ENCODE measurements around the gene SCUBE1.

SCUBE1 gene

DNA sequence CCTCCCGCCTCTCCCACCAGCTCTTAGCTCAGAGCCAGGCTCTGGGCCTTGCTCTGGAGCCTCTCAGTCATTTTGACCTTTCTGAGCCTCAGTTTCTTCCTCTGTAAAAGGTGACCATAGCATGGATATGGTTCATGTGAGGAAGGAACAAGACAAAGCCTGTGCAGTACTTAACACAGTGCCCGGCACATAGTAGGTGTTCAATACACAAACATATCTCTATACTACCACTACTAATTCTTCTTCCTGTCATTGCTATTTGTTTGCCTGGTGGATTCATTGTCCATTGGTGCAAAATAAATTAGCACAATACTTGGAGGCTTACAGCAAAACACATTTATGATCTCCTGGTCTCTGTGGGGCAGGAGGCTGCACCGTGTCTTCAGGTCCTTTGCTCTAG lies 47.0 kb upstream of the SCUBE1 start:
- H3K27ac ChIP-seq (ENCODE audit: low read depth, low read length) = no peak overlapping the region
- H3K27me3 ChIP-seq (ENCODE audit: insufficient read depth, low read length) = peaks cover 3% of the 10 kb centered on the region
- no peak overlapping the region for H4K12ac ChIP-seq (ENCODE audit: low read depth, low read length)
- no peaks in the 10 kb centered on the region for H3K79me2 ChIP-seq (ENCODE audit: control insufficient read depth, insufficient read depth, low read length, poor library complexity)
- H3K9me3 ChIP-seq (ENCODE audit: insufficient read depth, low read depth, low read length) = peaks cover 7% of the 10 kb centered on the region
- no peak overlapping the region for H3K9ac ChIP-seq (ENCODE audit: low read length)
- H3K4me2 ChIP-seq (ENCODE audit: low read length) = no peak overlapping the region
- no peak overlapping the region for H3K23ac ChIP-seq (ENCODE audit: low read length)
- no peak for DNase-seq
- H3K18ac ChIP-seq (ENCODE audit: low read length) = no peak overlapping the region
- no peak overlapping the region for H3K4ac ChIP-seq (ENCODE audit: low read depth, low read length)
- H4K91ac ChIP-seq (ENCODE audit: low read depth, low read length) = no peak overlapping the region
- no CpG with 5 or more reads among the region's 3 CpGs for WGBS (ENCODE audit: extremely low coverage, insufficient coverage, insufficient read length)
- no peak overlapping the region for H4K8ac ChIP-seq (ENCODE audit: low read depth, low read length)
- no peaks in the 10 kb centered on the region for H3K4me1 ChIP-seq (ENCODE audit: control insufficient read depth in 1 of 2, insufficient read depth in 2 of 2, low read length in 2 of 2)
- no peak overlapping the region for H2BK120ac ChIP-seq (ENCODE audit: insufficient read depth, low read length, poor library complexity)
- H2BK5ac ChIP-seq (ENCODE audit: low read depth, low read length, poor library complexity) = no peak overlapping the region
- H3K14ac ChIP-seq (ENCODE audit: low read length) = no peak overlapping the region
- no peak overlapping the region for H2BK12ac ChIP-seq (ENCODE audit: low read length)
- H3K36me3 ChIP-seq (ENCODE audit: control insufficient read depth in 1 of 2, insufficient read depth in 2 of 2, low read length in 2 of 2) = no peaks in the 10 kb centered on the region
- H3K4me3 ChIP-seq (ENCODE audit: low read depth, low read length) = no peak overlapping the region
- H3K79me1 ChIP-seq (ENCODE audit: low read length) = no peaks in the 10 kb centered on the region
- H2AK5ac ChIP-seq (ENCODE audit: low read length) = no peak overlapping the region
- H2AFZ ChIP-seq (ENCODE audit: insufficient read depth, low read length, poor library complexity) = no peak overlapping the region

DNA sequence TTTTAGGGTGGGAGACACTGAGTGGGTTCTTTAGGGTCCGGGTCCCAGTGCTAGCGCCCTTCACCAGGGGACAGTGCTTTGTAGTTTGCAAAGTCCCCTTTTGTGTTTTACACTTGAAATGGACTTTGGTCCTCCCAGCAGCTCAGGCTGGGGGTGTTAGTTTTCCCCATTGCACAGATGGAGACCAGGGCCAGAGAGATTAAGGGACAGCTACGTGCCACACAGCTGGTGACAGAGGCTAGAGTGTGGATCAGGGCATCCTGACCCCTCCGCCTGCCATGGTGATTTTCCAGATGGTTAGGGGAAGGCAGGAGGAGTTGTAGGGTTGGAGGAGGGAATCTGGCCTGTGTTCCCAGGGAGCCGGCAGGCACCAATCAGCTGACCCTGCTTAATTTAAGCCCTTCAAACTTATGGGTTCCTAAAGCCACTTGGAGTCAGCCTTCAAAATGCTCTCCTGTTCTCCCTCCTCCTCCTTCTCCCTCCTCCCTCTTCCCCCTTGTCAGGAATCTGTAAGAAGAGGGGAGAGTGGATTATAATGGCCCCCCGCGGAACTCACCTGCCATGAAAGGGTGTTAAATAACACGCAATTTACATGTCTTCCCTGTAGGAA lies 46.2 kb upstream of the SCUBE1 start:
- Histone ChIP-seq H3K23ac (ENCODE audit: low read length) (no peak overlapping the region), H3K18ac (ENCODE audit: low read length) (no peak overlapping the region), H3K27ac (ENCODE audit: low read depth, low read length) (no peak overlapping the region), H3K4me1 (ENCODE audit: control insufficient read depth in 1 of 2, insufficient read depth in 2 of 2, low read length in 2 of 2) (no peaks in the 10 kb centered on the region), H3K36me3 (ENCODE audit: control insufficient read depth in 1 of 2, insufficient read depth in 2 of 2, low read length in 2 of 2) (no peaks in the 10 kb centered on the region), H2BK120ac (ENCODE audit: insufficient read depth, low read length, poor library complexity) (no peak overlapping the region), H3K27me3 (ENCODE audit: insufficient read depth, low read length) (peaks cover 3% of the 10 kb centered on the region), H3K4me2 (ENCODE audit: low read length) (no peak overlapping the region), H4K8ac (ENCODE audit: low read depth, low read length) (no peak overlapping the region), H2BK12ac (ENCODE audit: low read length) (no peak overlapping the region), H3K4ac (ENCODE audit: low read depth, low read length) (no peak overlapping the region), H3K4me3 (ENCODE audit: low read depth, low read length) (peak overlapping the region; percentile 28), H3K9me3 (ENCODE audit: insufficient read depth, low read depth, low read length) (peaks cover 7% of the 10 kb centered on the region), H3K14ac (ENCODE audit: low read length) (no peak overlapping the region), H2AK5ac (ENCODE audit: low read length) (no peak overlapping the region), H3K79me1 (ENCODE audit: low read length) (no peaks in the 10 kb centered on the region), H2AFZ (ENCODE audit: insufficient read depth, low read length, poor library complexity) (no peak overlapping the region), H4K12ac (ENCODE audit: low read depth, low read length) (no peak overlapping the region), H3K79me2 (ENCODE audit: control insufficient read depth, insufficient read depth, low read length, poor library complexity) (no peaks in the 10 kb centered on the region), H2BK5ac (ENCODE audit: low read depth, low read length, poor library complexity) (no peak overlapping the region), H4K91ac (ENCODE audit: low read depth, low read length) (no peak overlapping the region), H3K9ac (ENCODE audit: low read length) (no peak overlapping the region)
- no CpG with 5 or more reads among the region's 8 CpGs for WGBS (ENCODE audit: extremely low coverage, insufficient coverage, insufficient read length)
- DNase-seq = no peak

DNA sequence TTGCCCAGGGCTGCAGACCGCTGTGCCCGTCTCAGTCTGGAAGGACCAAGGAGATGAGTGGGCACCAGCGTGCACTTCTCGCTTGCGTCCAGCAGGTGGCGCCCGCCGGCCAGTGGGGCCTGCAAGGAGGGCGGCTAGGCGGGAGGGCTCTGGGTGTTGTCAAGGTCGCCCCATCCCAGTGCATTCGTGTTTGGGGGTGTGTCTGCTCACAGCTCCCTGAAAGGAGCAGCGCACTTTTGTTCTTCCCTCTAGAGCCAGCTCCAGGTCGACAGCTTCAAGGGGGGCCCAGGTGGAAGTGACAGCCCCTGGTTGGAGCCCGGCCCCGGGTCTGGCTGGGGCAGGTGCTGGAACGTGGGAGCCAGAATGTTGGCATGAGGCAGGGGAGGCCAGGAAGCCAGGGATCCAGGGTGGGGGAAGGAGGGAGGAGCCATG lies 45.3 kb upstream of the SCUBE1 start:
- H3K79me1 ChIP-seq (ENCODE audit: low read length) = no peaks in the 10 kb centered on the region

DNA sequence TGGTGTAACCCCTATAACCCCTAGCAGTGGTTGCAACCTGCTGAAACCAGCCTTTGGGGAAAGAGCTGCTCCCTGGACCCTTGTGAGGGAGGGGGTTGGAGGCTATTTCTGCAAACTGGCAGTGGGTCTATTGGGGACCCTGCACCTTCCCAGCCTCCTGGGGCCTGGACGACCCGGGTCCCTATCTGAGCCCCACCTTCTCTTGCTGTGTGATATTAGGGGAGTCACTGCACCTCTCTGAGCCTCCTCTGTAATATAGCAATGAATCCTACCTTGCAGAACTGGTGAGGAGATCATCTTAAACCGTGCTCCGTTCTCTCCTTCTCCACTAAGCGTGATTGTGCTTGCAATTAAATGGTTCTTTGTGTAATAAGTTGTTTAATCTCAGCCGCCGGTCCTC lies 44.6 kb upstream of the SCUBE1 start:
- no peak overlapping the region for H4K12ac ChIP-seq (ENCODE audit: low read depth, low read length)
- peaks cover 6% of the 10 kb centered on the region for H3K9me3 ChIP-seq (ENCODE audit: insufficient read depth, low read depth, low read length)
- H3K79me1 ChIP-seq (ENCODE audit: low read length) = no peaks in the 10 kb centered on the region
- no peak overlapping the region for H3K9ac ChIP-seq (ENCODE audit: low read length)
- no peak overlapping the region for H2BK120ac ChIP-seq (ENCODE audit: insufficient read depth, low read length, poor library complexity)
- H3K18ac ChIP-seq (ENCODE audit: low read length) = no peak overlapping the region
- H4K8ac ChIP-seq (ENCODE audit: low read depth, low read length) = no peak overlapping the region
- no peak overlapping the region for H3K23ac ChIP-seq (ENCODE audit: low read length)
- H4K91ac ChIP-seq (ENCODE audit: low read depth, low read length) = no peak overlapping the region
- peaks cover 3% of the 10 kb centered on the region for H3K27me3 ChIP-seq (ENCODE audit: insufficient read depth, low read length)
- no peak overlapping the region for H2BK5ac ChIP-seq (ENCODE audit: low read depth, low read length, poor library complexity)
- H2AFZ ChIP-seq (ENCODE audit: insufficient read depth, low read length, poor library complexity) = no peak overlapping the region
- no peaks in the 10 kb centered on the region for H3K4me1 ChIP-seq (ENCODE audit: control insufficient read depth in 1 of 2, insufficient read depth in 2 of 2, low read length in 2 of 2)
- H2AK5ac ChIP-seq (ENCODE audit: low read length) = no peak overlapping the region
- no peak overlapping the region for H3K4me3 ChIP-seq (ENCODE audit: low read depth, low read length)
- no peak overlapping the region for H2BK12ac ChIP-seq (ENCODE audit: low read length)
- DNase-seq = no peak
- H3K27ac ChIP-seq (ENCODE audit: low read depth, low read length) = no peak overlapping the region
- H3K79me2 ChIP-seq (ENCODE audit: control insufficient read depth, insufficient read depth, low read length, poor library complexity) = no peaks in the 10 kb centered on the region
- no peak overlapping the region for H3K4me2 ChIP-seq (ENCODE audit: low read length)
- no peak overlapping the region for H3K14ac ChIP-seq (ENCODE audit: low read length)
- no peaks in the 10 kb centered on the region for H3K36me3 ChIP-seq (ENCODE audit: control insufficient read depth in 1 of 2, insufficient read depth in 2 of 2, low read length in 2 of 2)
- WGBS (ENCODE audit: extremely low coverage, insufficient coverage, insufficient read length) = no CpG with 5 or more reads among the region's 7 CpGs
- no peak overlapping the region for H3K4ac ChIP-seq (ENCODE audit: low read depth, low read length)

More for the DNA sequence above, 45.3 kb upstream of the SCUBE1 start:
- Histone ChIP-seq H2BK120ac (ENCODE audit: insufficient read depth, low read length, poor library complexity) (no peak overlapping the region), H3K36me3 (ENCODE audit: control insufficient read depth in 1 of 2, insufficient read depth in 2 of 2, low read length in 2 of 2) (no peaks in the 10 kb centered on the region), H2AK5ac (ENCODE audit: low read length) (no peak overlapping the region), H3K79me2 (ENCODE audit: control insufficient read depth, insufficient read depth, low read length, poor library complexity) (no peaks in the 10 kb centered on the region), H2BK5ac (ENCODE audit: low read depth, low read length, poor library complexity) (no peak overlapping the region), H3K4me1 (ENCODE audit: control insufficient read depth in 1 of 2, insufficient read depth in 2 of 2, low read length in 2 of 2) (no peaks in the 10 kb centered on the region), H4K91ac (ENCODE audit: low read depth, low read length) (no peak overlapping the region), H3K9ac (ENCODE audit: low read length) (no peak overlapping the region), H4K12ac (ENCODE audit: low read depth, low read length) (no peak overlapping the region), H3K18ac (ENCODE audit: low read length) (no peak overlapping the region), H3K14ac (ENCODE audit: low read length) (no peak overlapping the region), H2AFZ (ENCODE audit: insufficient read depth, low read length, poor library complexity) (no peak overlapping the region), H3K27ac (ENCODE audit: low read depth, low read length) (no peak overlapping the region), H3K23ac (ENCODE audit: low read length) (no peak overlapping the region), H4K8ac (ENCODE audit: low read depth, low read length) (no peak overlapping the region), H3K27me3 (ENCODE audit: insufficient read depth, low read length) (peaks cover 3% of the 10 kb centered on the region), H3K4me3 (ENCODE audit: low read depth, low read length) (no peak overlapping the region), H3K4ac (ENCODE audit: low read depth, low read length) (no peak overlapping the region), H3K9me3 (ENCODE audit: insufficient read depth, low read depth, low read length) (peaks cover 6% of the 10 kb centered on the region), H2BK12ac (ENCODE audit: low read length) (no peak overlapping the region), H3K4me2 (ENCODE audit: low read length) (no peak overlapping the region)
- no CpG with 5 or more reads among the region's 17 CpGs for WGBS (ENCODE audit: extremely low coverage, insufficient coverage, insufficient read length)
- peak; percentile 41 to 77 for DNase-seq
